ENCODE measurements around the gene RNF13.

The RNF13 gene

DNA sequence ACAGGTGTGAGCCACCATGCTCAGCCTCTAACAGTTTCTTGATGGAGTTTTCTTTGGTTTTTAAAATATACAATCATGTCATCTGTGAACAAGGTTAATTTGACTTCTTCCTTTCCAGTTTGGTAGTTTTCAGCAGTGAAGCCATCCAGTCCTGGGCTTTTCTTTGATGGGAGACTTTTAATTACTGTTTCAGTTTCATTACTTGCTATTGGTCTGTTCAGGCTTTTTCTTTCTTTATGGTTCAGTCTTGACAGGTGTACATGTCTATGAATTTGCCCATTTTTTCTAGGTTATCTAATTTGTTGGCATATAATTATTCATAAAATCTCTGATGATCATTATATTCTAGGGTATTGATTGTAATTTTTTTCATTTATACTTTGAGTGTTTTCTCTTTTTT is 120.8 kb downstream of the RNF13 start:
- TF ChIP-seq GATA3 (IDR thresholded peaks at IDR 0.05; ENCODE audit: low read depth, low read length) (no peak), GATA2 (IDR thresholded peaks at IDR 0.05; ENCODE audit: low read depth, low read length) (no peak)

DNA sequence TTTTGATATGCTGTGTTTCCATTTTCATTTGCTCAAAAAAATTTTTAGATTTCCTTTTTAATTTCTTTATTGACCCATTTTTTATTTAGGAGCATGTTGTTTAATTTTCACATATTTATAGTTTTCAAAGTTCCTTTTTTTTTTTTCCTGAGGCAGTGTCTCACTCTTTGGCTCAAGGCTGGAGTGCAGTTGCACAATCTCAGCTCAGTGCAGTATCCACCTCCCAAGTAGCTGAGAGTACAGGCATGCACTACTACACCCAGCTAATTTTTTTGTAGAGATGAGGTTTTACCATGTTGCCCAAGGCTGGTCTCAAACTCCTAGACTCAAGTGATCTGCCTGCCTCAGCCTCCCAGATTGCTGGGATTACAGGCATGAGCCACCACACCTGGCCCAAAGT is 121.5 kb downstream of the RNF13 start:
- no peak for TF ChIP-seq GATA2 (IDR thresholded peaks at IDR 0.05; ENCODE audit: low read depth, low read length)
- TF ChIP-seq GATA3 (IDR thresholded peaks at IDR 0.05; ENCODE audit: low read depth, low read length), result no peak

DNA sequence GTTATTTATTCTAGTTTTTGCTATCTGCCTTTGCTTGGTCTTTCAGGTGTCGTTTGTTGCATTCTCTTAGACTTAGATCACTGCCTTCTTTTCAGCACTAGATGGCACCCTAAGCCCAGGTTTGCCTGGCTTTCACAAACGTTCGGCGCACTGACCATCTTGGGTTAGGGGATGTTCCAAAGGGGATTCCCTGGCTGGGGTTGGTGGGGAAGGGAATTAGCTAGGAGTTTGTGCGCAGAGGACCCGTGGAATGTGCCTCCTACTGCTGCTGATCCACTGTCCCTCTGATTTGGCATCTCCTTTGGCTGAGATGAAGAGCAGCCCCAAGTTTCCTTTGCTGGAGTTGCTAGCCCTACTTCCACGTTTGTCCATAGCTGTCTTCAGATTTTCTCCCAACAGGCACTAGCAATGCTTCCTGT is 123.8 kb downstream of the RNF13 start:
- TF ChIP-seq GATA3 (IDR thresholded peaks at IDR 0.05; ENCODE audit: low read depth, low read length) (no peak), GATA2 (IDR thresholded peaks at IDR 0.05; ENCODE audit: low read depth, low read length) (no peak)

DNA sequence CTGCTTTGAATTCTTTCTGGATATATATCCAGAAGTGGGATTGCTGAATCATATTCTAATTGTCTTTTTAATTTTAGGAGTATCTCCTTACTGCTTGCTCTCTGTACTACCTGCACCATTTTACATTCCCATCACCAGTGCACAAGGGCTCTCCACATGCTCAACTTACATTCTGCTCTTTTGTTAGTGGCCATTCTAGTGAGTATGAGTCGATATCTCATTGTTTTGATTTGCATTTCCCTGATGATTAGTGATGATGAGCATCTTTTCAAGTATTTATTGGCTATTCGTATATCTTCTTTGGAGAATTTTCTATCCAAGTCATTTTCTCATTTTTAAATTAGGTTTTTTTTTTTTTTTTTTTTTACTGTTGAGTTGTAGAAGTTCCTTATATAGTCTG is 128.2 kb downstream of the RNF13 start:
- TF ChIP-seq GATA2 (IDR thresholded peaks at IDR 0.05; ENCODE audit: low read depth, low read length), result no peak
- TF ChIP-seq GATA3 (IDR thresholded peaks at IDR 0.05; ENCODE audit: low read depth, low read length), result no peak

DNA sequence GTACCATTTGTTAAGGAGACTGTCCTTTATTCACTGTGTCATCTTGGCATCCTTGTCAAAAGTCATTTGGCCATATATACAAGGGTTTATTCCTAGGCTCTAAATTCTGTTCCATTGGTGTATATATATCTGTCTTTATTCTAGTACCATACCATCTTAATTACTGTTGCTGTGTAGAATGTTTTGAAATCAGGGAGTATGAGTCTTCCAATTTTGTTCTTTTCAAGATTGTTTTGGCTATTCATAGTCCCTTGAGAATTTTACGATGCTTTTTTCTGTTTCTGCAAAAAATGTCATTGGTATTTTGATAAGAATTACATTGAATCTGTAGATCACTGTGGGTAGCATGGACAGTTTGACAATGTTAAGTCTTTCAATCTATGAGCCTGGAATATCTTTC is 128.9 kb downstream of the RNF13 start:
- TF ChIP-seq GATA3 (IDR thresholded peaks at IDR 0.05; ENCODE audit: low read depth, low read length) (no peak), GATA2 (IDR thresholded peaks at IDR 0.05; ENCODE audit: low read depth, low read length) (no peak)

DNA sequence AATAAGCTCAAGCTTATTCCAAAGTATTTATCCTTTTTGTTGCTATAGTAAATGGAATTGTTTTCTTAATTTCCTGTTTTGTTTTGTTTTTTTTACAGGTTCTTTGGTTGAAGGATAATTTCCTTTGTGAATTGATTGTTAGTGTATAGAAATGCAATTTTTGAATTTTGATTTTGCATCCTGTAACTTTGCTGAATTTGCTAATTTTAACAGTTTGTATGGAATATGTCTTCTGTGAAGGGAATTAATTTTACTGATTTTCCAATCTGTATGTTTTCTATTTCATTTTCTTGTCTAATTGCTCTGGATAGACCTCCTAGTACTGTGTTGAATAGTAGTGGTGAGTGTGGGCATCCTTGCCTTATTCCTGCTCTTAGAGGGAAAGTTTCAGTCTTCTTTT is 129.4 kb downstream of the RNF13 start:
- TF ChIP-seq GATA2 (IDR thresholded peaks at IDR 0.05; ENCODE audit: low read depth, low read length) (no peak), GATA3 (IDR thresholded peaks at IDR 0.05; ENCODE audit: low read depth, low read length) (no peak)

DNA sequence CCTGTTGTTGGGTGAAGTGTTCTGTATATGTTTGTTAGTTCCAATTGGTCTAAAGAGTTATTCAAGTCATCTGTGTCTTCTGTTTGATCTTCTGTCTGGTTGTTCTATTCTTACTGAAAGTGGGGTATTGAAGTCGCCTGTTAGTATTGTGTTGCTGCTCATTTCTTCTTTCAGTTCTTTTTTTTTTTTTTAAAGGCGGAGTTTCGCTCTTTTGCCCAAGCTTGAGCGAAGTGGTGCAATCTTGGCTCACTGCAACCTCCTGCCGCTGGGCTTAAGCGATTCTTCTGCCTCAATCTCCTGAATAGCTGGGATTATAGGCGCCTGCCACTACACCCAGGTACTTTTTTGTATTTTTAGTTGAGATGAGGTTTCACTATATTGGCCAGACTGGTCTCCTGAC is 134.2 kb downstream of the RNF13 start:
- TF ChIP-seq GATA3 (IDR thresholded peaks at IDR 0.05; ENCODE audit: low read depth, low read length) (no peak), GATA2 (IDR thresholded peaks at IDR 0.05; ENCODE audit: low read depth, low read length) (no peak)

DNA sequence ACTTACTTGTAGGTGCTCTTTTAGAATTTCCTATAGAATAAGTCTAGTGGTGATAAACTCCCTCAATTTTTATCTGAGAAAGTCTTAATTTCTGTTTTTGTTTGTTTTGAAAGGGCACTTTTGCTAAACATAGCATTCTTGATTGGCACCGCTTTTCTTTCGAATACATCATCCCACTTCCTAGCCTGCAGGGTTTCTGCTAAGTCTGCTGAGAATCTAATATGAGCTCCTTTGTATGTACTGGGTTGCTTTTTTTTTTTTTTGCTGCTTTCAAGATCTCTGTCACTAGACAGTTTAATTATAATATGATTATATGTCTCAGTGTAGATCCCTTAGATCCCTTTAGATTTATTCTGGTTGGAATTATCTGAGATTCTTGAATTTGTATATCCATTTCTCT is 136.2 kb downstream of the RNF13 start:
- TF ChIP-seq GATA3 (IDR thresholded peaks at IDR 0.05; ENCODE audit: low read depth, low read length) (no peak), GATA2 (IDR thresholded peaks at IDR 0.05; ENCODE audit: low read depth, low read length) (no peak)

DNA sequence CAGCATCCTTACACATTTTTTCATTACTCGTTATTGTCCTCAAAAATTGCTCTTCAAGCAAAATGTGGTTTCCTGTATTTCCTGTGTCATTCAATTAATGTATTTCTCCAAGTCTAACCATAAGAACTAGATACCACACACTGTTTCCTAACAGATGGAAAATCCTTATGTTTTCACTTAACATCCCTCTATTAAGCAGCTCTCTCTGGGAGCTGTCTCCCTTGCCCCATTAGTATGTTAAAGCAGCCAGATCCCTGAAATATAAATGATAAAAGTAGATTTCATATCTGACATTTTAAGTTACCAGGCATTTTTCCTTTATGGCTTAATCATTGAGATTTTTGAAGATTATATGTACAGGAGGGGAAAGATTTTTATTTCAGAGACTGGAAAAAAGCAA is 141.8 kb downstream of the RNF13 start:
- TF ChIP-seq GATA3 (IDR thresholded peaks at IDR 0.05; ENCODE audit: low read depth, low read length) (peak; percentile 41; the same call in 1 of the 2 replicates), GATA2 (IDR thresholded peaks at IDR 0.05; ENCODE audit: low read depth, low read length) (no peak)

DNA sequence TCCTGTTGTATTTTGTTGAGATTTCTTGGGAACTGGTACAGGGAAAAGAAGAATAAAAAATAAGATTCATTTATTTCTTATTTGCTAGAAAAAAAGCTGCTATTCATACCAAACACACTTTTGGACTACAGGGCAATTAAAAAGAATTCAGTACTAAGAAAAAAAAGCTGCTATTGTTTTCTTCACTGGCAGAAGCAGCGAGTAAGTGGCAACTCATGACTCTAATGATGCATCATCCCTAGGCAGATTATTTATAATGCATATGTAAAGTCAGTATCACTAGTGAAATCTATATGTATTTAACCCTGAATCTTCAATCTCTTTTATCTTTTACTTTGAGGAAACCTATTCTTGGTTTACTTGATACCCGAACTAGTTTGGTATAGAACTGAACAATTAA is 142.4 kb downstream of the RNF13 start:
- TF ChIP-seq GATA2 (IDR thresholded peaks at IDR 0.05; ENCODE audit: low read depth, low read length) (no peak), GATA3 (IDR thresholded peaks at IDR 0.05; ENCODE audit: low read depth, low read length) (no peak; the same call in 1 of the 2 replicates)

DNA sequence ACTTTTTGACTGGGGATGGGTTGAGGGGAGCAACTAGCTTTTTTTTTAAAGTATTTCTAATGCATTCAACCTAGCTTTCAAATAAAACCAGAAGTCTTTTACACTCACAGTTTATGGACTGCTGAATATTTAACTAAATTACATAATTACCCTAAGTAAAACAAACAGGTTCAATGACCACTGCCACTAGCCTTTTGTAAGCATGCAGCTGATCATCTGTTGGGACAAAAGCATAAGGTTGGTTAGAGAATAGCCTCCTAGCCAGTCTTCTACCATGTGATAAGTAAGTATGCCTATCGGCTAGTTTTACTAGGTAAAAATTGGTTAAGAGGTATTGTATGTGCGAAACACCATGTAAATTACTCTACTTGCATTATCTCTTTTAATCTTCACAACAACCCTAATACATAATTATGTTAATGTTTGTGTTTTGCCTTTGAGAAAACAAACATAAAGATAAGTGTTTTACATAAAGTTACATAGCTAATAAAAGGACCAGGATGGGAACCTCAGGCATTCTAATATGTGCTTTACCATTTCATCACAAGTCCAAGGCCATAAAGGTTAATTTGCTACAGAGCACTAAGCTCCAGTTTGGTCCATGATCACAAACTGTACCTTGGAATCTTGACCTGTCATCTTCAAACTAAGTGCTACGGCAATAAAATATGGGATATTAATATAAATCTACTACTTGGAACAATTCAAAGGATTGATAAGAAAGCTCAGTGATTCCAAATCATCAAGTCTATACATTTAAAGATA is 144.5 kb downstream of the RNF13 start:
- TF ChIP-seq GATA3 (IDR thresholded peaks at IDR 0.05; ENCODE audit: low read depth, low read length) (no peak), GATA2 (IDR thresholded peaks at IDR 0.05; ENCODE audit: low read depth, low read length) (no peak)

DNA sequence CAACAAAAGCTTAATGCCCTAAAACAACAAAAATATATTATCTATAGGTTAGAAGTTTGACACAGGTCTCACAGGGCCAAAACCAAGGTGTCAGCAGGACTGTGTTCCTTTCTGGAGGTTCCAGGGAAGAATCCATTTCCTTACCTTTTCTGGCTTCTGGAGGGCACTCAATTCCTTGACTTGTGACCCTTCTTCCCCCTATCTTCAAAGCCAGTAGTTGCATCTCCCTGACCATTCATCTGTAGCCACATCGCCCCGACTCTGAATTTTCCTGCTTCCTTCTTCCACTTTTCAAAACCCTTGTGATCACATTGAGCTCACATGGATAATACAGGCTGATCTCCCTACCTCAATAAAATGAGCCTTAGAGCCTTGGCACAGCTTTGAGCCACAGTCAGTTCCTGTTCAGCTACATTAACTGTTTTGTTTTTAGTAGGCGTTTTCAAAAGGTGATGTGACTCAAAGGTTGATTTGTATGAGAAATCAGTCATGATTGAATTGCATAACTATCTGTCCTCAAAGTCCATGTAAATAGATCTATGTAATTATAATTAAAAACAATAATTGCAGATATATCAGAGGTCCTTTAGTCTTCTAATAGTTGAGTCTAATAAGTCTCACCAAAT is 145.3 kb downstream of the RNF13 start:
- TF ChIP-seq GATA3 (IDR thresholded peaks at IDR 0.05; ENCODE audit: low read depth, low read length) (no peak), GATA2 (IDR thresholded peaks at IDR 0.05; ENCODE audit: low read depth, low read length) (no peak)

DNA sequence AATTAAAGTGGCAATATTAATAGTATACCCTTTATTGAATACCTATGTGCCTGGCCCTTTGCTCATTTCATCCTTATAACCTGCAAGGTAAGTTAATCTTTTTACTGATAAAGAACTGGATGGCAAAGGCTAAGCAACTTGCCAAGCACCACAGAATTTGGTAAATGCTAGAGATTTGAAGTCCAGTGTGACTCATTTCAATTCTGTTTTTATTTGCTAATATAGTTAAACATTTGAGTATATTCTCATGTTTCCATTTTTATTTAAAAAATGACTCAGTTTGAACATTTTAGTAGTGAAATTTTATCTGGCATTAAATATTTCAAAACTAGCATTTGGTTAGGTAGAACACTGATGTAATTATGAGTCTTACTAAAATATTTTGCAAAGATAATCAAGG is 146.4 kb downstream of the RNF13 start:
- no peak for TF ChIP-seq GATA2 (IDR thresholded peaks at IDR 0.05; ENCODE audit: low read depth, low read length)
- TF ChIP-seq GATA3 (IDR thresholded peaks at IDR 0.05; ENCODE audit: low read depth, low read length), result no peak

DNA sequence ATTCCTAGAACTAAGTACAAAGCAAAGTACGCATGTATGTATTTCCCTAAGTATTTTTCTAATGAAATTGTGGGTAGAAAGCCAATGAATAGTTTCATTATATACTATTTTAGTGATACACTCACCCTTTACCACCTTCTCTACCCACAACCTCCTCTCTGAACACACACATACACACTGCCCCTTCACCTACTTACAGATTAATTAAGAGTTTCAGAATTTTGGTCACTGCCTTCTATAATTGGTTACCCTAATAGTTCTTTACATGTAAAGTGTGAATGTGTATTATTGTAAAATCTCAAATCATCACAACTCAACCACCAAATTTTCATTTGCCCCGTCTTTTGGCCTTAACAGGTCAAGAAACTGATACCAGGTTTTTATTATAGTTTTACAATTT is 150.5 kb downstream of the RNF13 start:
- TF ChIP-seq GATA2 (IDR thresholded peaks at IDR 0.05; ENCODE audit: low read depth, low read length) (no peak), GATA3 (IDR thresholded peaks at IDR 0.05; ENCODE audit: low read depth, low read length) (no peak)

DNA sequence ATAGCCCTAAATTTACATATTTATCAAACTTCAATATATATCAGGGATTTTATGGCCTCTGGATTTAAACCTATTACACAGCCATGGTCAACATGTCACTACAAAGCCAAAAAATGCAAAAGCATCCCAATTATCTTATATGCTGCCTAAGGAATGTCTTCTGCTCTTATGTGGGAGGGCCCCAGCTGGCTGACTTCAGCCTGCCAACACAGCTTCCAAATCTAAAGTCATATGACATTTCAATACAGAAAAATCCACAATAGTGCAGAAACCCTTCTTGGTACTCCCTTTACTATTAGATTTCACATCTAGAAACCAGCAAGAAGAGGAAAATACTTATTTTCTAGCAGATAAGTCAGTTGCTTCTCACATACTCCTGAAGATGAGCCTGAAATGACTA is 151.3 kb downstream of the RNF13 start:
- TF ChIP-seq GATA3 (IDR thresholded peaks at IDR 0.05; ENCODE audit: low read depth, low read length) (no peak), GATA2 (IDR thresholded peaks at IDR 0.05; ENCODE audit: low read depth, low read length) (no peak)

Measured in SH-SY5Y (cell line).